GM19463 (cell line): ENCODE measurements around the gene ANKRD22.

Experiments used
- ATAC-seq: cut with Tn5 transposase; IDR thresholded peaks from one replicate; pipeline ENCODE4 v1.9.1; 2021; ENCODE audit warnings: mild to moderate bottlenecking, moderate library complexity; ENCODE audit not compliant: unreplicated experiment

ANKRD22 gene

DNA sequence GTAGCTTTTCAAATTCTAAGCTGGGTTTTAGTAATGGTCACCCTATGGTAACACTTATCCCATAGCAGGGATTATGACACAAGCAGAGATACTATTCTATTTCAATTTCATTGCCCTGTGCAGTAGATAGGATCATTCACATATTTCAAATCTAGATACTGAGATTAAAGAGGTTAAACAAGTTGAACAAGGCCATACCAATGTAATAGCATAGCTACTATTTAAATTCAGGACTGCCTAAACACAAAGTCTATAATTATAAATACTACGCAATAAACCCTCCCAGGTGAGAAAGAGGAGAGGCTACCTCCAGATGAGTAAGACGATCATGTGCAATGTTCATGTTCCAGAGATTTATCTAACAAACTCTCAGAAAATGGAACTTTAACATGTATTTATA lies 48.0 kb downstream of the ANKRD22 start:
- ATAC-seq: no peak

DNA sequence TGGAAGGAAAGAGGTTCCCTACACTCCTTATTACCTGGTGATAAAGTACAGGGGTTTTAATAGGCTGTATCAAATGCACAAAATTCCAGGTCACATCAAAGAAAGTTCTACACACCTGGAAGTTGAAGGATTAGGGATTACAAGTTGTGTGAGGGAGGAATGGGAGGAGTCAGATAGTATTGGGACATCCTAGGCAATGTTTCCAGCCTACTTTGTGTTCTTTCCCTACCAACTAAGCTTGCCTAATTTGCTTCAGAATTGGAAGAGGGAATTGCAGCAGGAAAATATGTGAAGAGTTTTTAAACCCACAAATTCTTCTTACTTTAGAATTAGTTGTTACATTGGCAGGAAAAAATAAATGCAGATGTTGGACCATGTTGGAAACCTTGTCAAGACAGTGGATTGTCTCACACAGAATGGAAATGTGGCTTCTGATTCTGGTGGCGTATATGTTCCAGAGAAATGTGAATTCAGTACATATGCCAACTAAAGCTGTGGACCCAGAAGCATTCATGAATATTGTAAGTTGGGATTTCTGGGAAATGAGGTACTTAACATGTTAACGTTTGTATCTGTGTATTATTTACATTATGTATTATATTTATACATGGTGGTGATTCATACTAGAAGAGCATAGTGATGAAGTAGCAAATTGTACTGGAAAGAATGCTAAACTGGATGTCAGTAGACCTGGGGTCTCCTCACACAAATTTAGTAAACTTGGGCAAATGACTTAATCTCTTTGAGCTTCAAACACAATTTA lies 48.9 kb downstream of the ANKRD22 start, which contains the start of gene LIPM:
LIPM (plus strand) TSS at position 208 of the 763 bp plus-strand sequence; CDS start at position 375, 167 bp downstream.
- ATAC-seq: no peak

DNA sequence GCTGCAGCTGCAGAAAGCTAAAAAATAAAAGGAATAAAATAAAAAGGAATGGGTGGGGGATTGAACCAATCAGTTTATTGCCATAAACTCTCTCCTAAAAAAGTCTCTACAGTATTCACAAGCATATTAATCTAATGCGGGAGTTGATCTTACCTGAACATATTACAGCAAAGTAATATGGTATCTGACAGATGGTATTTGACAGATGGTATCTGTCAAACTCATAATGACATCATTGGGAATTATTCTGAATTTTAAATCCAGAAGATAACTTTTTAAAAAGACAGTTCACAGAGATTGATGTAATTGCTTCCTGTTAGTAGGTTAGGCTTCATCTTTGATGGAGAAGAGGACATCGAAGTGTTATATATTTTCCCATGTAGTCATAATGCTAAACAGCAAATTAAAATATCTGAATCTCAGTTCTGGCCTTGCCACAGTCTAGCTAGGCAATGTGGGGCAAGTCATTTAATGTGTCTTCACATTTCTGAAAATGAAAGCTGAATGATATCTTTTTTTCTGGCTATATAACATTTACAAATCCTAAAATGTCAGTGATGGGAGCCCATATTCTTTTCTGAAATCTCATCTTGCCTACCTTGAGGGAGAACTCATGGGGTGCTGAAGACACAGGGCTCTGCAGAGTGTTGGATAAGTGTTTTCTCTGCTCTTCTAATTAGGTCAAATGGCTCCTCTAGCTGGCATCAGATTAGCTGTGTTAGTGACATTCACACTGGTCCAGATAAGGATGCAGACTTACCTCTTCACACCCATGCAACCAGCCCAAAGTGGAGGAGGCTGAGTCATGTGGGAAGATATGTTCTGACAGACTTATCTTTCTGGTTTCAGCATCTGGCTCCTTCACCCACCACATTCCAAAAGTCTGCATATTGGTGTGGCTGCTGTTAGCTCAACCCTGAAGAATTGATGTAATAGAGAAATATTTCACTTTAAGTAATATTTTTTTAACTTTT lies 51.2 kb downstream of the ANKRD22 start:
- no peak for ATAC-seq

DNA sequence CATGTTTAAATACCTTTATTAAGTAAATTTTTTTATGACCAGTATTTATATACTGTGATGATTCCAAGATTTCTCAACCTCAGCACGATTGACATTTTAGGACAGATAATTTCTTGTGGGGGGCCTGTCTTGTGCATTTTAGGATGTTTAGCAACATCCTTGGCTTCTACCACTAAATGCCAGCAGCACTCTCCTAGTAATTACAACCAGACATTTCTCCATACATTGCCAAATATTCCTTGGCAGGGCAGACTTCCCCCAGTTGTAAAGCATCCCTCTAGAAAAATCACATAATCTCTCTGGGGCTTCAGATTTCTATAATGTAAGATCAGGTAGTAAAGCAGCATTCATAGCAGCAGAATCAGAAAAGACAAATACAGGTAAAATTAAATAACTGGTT lies 56.9 kb downstream of the ANKRD22 start:
- no peak for ATAC-seq

DNA sequence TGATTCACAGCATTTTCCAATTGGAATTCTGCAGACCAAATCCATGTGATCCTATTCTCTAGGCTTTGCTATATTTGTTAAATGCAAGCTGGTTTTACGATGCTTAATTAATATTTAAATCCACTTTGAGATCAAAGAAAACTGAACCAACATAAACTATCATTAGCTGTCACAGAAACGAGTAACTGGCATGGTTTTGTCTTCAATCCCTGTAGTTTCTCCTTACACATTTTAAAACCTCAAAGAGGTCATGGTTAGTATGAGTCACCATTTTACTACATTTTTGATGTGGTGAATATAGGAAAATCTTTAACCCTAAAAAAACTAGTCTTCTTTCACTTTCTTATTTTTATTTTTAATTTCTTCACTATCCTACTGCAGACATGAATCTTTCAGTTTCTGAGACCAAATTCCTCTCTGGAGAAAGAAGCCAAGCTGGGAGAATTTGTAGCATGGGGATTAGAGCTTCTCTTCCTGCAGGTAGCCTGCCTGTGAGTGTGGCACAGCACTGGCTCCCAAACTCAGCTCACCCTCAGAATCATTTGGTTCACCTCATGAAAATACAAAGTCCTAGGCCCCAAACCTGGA lies 57.8 kb downstream of the ANKRD22 start:
- ATAC-seq: no peak

DNA sequence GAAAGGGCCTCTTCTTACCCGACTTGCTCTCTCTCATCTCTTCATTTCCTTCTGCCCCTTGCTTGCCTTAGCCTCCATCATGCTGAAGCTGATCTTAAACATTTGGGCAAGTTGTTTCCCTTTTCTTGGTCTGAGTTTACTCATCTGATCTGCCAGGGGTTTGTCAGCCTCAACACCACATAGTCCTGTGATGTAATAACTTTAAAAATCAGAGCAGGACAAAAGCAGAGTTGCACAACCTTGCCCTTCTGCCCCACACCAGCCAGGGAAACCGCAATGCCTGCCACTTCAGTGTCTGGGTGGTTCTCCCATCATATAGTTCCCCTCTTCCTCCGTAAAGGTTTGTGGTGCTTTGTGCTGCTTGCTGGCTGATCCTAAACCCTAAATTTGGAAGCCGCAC lies 59.0 kb downstream of the ANKRD22 start:
- ATAC-seq: no peak

DNA sequence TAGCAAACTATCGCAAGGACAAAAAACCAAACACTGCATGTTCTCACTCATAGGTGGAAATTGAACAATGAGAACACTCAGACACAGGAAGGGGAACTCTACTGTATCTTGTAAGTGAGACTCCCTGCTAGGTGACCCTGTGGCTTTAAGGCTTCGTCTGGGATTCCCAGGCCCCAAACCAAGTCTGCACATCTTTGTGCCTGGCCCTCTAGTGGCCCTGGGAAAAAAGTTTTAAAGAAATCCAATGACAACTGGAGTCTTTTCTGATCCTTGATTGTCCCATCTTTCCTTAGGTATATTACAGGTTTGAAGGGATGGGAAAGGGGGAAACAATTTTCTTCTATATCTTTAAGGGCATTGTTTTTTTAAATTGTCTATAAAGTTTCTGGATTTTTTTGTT lies 59.7 kb downstream of the ANKRD22 start:
- no peak for ATAC-seq

DNA sequence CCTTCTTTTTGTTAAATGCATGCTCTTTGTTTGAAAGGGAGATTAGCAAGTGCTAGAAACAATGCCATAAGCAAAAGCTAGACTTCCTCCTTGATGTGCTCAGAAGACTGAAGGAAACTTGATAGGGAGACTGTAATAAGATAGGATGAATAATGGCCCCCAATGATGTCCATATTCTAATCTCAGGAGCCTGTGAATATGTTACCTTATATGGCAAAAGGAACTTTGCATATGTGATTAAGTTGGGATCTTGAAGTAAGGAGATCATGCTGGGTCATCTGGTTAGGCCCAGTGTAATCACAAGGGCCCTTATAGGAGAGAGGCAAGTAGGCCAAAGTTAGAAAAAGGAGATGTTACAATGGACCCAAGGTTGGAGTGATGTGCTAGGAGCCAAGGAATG lies 62.7 kb downstream of the ANKRD22 start:
- ATAC-seq: no peak

DNA sequence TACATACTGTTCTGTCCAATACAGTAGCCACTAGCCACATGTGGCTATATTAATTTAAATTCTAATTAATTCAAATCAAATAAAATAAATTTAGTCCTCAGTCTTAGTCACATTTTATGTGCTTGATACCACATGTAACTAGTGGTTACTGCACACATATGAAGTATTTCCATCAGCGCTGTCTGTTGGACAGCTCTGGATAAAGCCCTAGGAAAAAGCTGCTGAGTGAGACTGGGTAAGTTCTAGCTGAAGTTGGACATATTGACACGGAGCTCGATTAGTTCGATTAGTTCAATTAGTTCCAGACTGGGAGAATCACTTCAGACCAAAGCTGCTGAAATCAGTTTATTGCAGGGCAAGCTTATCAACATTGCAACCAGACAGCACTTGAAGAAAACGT lies 64.2 kb downstream of the ANKRD22 start:
- no peak for ATAC-seq

DNA sequence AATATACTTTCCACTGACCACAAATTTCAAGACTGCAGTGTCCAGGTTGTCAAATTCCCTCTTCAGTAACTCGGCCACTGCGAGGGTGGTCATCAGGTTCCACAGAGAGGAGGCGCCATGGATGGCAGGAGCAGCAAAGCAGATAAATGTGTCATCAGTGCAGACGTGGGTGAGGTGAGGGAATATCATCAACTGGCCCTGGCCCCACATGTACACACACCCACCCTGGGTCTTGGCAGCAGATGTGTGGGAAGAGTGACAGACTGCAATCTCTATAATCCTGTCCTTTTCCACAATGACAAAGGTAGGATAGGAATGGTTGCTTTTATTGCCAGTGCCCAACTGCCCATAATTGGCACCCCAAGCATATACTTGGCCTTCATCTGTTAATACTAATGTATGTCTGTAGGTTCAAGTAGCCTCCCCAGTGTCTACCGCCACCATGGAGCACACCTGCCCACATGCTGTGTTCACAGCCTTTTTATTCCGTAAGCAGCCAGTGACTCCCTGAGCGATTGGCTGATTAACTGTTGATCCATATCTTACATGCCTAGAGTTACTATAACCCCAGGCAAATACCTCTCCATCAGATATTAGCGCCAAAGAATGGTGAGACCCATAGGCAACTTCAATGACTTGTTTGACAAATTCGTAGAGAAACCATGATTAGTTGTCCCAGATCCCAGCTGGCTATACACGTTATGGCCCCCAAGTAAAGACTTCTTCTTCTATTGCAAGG lies 65.4 kb downstream of the ANKRD22 start:
- ATAC-seq: no peak

DNA sequence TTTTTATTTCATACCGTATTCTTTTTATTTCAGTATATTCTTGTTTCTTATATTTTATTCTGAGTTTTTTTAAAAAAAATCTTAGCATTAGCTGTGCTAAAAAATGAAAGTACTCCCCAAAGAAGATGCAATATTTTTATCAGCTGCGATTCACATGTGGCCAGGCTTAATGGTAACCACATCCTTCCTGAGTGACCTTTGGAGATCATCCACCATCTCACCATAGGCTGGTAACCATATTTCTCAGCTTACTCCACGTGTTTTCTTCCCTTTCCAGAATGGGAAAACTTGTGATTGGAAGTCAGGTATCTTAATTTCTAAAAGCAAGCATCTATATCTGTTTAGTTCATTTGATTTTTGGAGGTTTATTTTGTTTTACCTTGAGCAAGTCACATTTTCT lies 67.9 kb downstream of the ANKRD22 start:
- ATAC-seq: no peak

DNA sequence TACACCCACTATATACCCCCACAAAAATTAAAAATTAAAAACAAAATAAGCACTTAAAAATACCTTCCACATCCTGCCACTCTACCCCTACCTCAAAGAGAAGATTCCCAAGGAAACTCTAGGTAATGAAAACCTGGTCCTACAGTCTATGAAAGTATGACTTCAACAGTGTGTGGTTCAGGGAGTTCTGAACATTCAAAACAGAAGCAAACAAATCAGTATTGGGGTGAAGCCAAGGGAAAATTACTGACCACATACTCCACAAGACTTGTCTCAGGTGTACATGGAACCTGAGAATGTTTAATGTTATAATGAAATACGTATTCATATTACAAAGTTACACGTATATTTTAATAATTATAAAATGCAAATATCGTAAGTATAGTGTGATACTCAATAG lies 69.4 kb downstream of the ANKRD22 start:
- ATAC-seq: no peak

DNA sequence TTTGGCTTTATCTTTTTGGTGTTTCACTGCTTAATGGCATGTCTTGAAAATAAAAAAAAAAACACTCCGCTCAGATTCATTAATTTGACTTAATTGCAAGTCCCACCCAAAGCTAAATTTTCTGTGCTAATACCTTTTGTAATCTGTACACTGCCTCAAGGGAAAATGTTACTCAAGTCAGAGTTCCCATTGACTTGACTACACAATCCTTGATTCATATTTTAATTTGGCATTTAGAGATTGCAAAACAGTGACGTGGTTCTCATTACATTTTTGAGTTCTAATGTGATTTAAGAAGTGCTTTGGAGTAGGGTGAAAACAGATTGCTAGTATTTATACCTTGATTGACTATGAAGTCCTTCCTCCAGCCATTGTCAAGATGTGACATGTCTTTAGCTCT lies 70.4 kb downstream of the ANKRD22 start:
- ATAC-seq: no peak
